Endothelial cell (in vitro differentiated cells): ENCODE results near the gene ITGA2. TPM values are rescaled to one million over a fixed set of nuclear protein-coding genes. Genes with fewer than 3 reads are reported as not detected.

Source experiments
- DNase-seq: peaks from one replicate; pipeline ENCODE4 v3.0.0; 2021; ENCODE audit warnings: low spot score
- H3K27ac Mint-ChIP-seq: one replicate; pipeline ENCODE4 v1.8.0; 2021; ENCODE audit warnings: mixed read lengths, inconsistent platforms; ENCODE audit not compliant: unreplicated experiment
- H3K27me3 Mint-ChIP-seq: one replicate; pipeline ENCODE4 v1.8.0; 2021; ENCODE audit warnings: mild to moderate bottlenecking, moderate library complexity, mixed read lengths, inconsistent platforms; ENCODE audit not compliant: unreplicated experiment
- H3K36me3 Mint-ChIP-seq: one replicate; pipeline ENCODE4 v1.8.0; 2021; ENCODE audit warnings: mild to moderate bottlenecking, low read depth, mixed read lengths, inconsistent platforms; ENCODE audit not compliant: unreplicated experiment
- H3K4me1 Mint-ChIP-seq: one replicate; pipeline ENCODE4 v1.8.0; 2021; ENCODE audit warnings: mild to moderate bottlenecking, mixed read lengths, inconsistent platforms; ENCODE audit not compliant: unreplicated experiment
- H3K4me3 Mint-ChIP-seq: one replicate; pipeline ENCODE4 v1.8.0; 2021; ENCODE audit warnings: mild to moderate bottlenecking, mixed read lengths, inconsistent platforms; ENCODE audit not compliant: unreplicated experiment
- H3K9me3 Mint-ChIP-seq: one replicate; pipeline ENCODE4 v1.8.0; 2021; ENCODE audit warnings: mixed read lengths, inconsistent platforms; ENCODE audit not compliant: unreplicated experiment
- CTCF ChIP-seq: fragments of 200-600 bp; sonication (generic); IDR thresholded peaks from one replicate; pipeline ENCODE4 v1.5.0; 2021; ENCODE audit warnings: antibody characterized with exemption; ENCODE audit not compliant: unreplicated experiment
- total RNA-seq: library from RNA; stranded (reverse); fragmentation: NEBNext Ultra II Directional; extraction: Animal tissue kit (Norgen Biotek cat#: 25700); gene quantifications from one replicate; pipeline ENCODE4 v1.2.1, GENCODE V29; 2021; ENCODE audit not compliant: unreplicated experiment

Gene ITGA2
- total RNA-seq, 1 donor from 2014 or later, result 15.1 TPM

GRCh38 chr5:53053364-53053763 is 64.2 kb downstream of the ITGA2 start:
- no peak for TF ChIP-seq CTCF
- Mint-ChIP-seq H3K27me3 (no peaks in the 10 kb centered on the region), H3K9me3 (no peaks in the 10 kb centered on the region), H3K4me1 (no peaks in the 10 kb centered on the region), H3K36me3 (no peaks in the 10 kb centered on the region), H3K27ac (no peak overlapping the region), H3K4me3 (no peak overlapping the region)
- no peak for DNase-seq

GRCh38 chr5:53055365-53055764 is 66.2 kb downstream of the ITGA2 start:
- DNase-seq, result no peak
- H3K4me3 Mint-ChIP-seq, result no peak overlapping the region
- no peaks in the 10 kb centered on the region for H3K27me3 Mint-ChIP-seq
- H3K36me3 Mint-ChIP-seq, result peaks cover 5% of the 10 kb centered on the region
- H3K9me3 Mint-ChIP-seq, result no peaks in the 10 kb centered on the region
- no peak overlapping the region for H3K27ac Mint-ChIP-seq
- no peaks in the 10 kb centered on the region for H3K4me1 Mint-ChIP-seq
- no peak for TF ChIP-seq CTCF

- no peaks in the 10 kb centered on the region for H3K4me1 Mint-ChIP-seq
- peaks cover 5% of the 10 kb centered on the region for H3K36me3 Mint-ChIP-seq
- TF ChIP-seq CTCF, result no peak
- H3K27ac Mint-ChIP-seq, result no peak overlapping the region
- no peaks in the 10 kb centered on the region for H3K27me3 Mint-ChIP-seq
- H3K4me3 Mint-ChIP-seq, result no peak overlapping the region
- no peak for DNase-seq
- no peaks in the 10 kb centered on the region for H3K9me3 Mint-ChIP-seq
These were observed 70.1 kb downstream of the ITGA2 start for GRCh38 chr5:53059281-53059680.

GRCh38 chr5:53063176-53063575 is 74.0 kb downstream of the ITGA2 start:
- TF ChIP-seq CTCF, result no peak
- Mint-ChIP-seq H3K9me3 (no peaks in the 10 kb centered on the region), H3K4me1 (no peaks in the 10 kb centered on the region), H3K4me3 (no peak overlapping the region), H3K27ac (no peak overlapping the region), H3K36me3 (peaks cover 11% of the 10 kb centered on the region), H3K27me3 (no peaks in the 10 kb centered on the region)
- DNase-seq, result no peak

GRCh38 chr5:53063791-53064190 is 74.6 kb downstream of the ITGA2 start:
- H3K36me3 Mint-ChIP-seq, result peaks cover 11% of the 10 kb centered on the region
- TF ChIP-seq CTCF, result no peak
- DNase-seq, result no peak
- no peaks in the 10 kb centered on the region for H3K9me3 Mint-ChIP-seq
- no peak overlapping the region for H3K4me3 Mint-ChIP-seq
- no peaks in the 10 kb centered on the region for H3K4me1 Mint-ChIP-seq
- H3K27me3 Mint-ChIP-seq, result no peaks in the 10 kb centered on the region
- H3K27ac Mint-ChIP-seq, result no peak overlapping the region
